Keratinocyte (primary cell): ENCODE measurements around the gene CEBPE. TPM values are rescaled to one million over a fixed set of nuclear protein-coding genes. Genes with fewer than 3 reads are reported as not detected.

Experiments used
- DNase-seq: peaks from one replicate; pipeline ENCODE4 v3.0.0-alpha.2; 2011; ENCODE audit warnings: low read depth, missing footprints, low spot score
- FAIRE-seq: peaks from 2 replicates; lab custom pipeline; 2011; peaks lifted over from hg19 to GRCh38; lab: Jason Lieb, UNC
- H2AFZ ChIP-seq: 2 replicates; pipeline ENCODE4 v1.6.0; 2012; ENCODE audit warnings: low read length, control low read depth, inconsistent platforms; ENCODE audit not compliant: control insufficient read depth
- H3K27ac ChIP-seq: 2 replicates; pipeline ENCODE4 v1.5.1; 2011; ENCODE audit warnings: low read length; ENCODE audit not compliant: control insufficient read depth, insufficient read depth
- H3K27me3 ChIP-seq: 3 replicates; pipeline ENCODE4 v1.6.0; 2011; ENCODE audit warnings: low read length; ENCODE audit not compliant: control insufficient read depth, insufficient read depth; ENCODE audit errors: extremely low read depth
- H3K36me3 ChIP-seq, 2 experiments: 2 replicates in 1 of 2; 3 replicates in 1 of 2; pipeline ENCODE4 v1.5.1; 2011; ENCODE audit warnings: low read length in 2 of 2, mild to moderate bottlenecking in 1 of 2; ENCODE audit not compliant: control insufficient read depth in 2 of 2, insufficient read depth in 2 of 2; ENCODE audit errors: extremely low read depth in 1 of 2
- H3K4me1 ChIP-seq: 3 replicates; pipeline ENCODE4 v1.5.1; 2011; ENCODE audit warnings: low read length; ENCODE audit not compliant: control insufficient read depth, insufficient read depth; ENCODE audit errors: extremely low read depth
- H3K4me2 ChIP-seq: 3 replicates; pipeline ENCODE4 v1.6.0; 2011; ENCODE audit warnings: low read depth, low read length; ENCODE audit not compliant: control insufficient read depth, insufficient read depth; ENCODE audit errors: extremely low read depth
- H3K4me3 ChIP-seq, 3 experiments: fragments of 200-600 bp in 1 of 3; sonication (generic) in 1 of 3; 2 replicates in 2 of 3; 3 replicates in 1 of 3; pipeline ENCODE4 v1.5.1; 2011 to 2016; ENCODE audit warnings: low read length in 3 of 3, mild to moderate bottlenecking in 3 of 3, control low read depth in 2 of 3, inconsistent platforms in 1 of 3, low read depth in 1 of 3, mixed read lengths in 1 of 3, mixed run types in 1 of 3, moderate library complexity in 1 of 3; ENCODE audit not compliant: control insufficient read depth in 2 of 3, insufficient read depth in 2 of 3; ENCODE audit errors: extremely low read depth in 1 of 3
- H3K79me2 ChIP-seq: 2 replicates; pipeline ENCODE4 v1.6.0; 2012; ENCODE audit warnings: low read length; ENCODE audit not compliant: control insufficient read depth, insufficient read depth
- H3K9ac ChIP-seq: 3 replicates; pipeline ENCODE4 v1.6.0; 2011; ENCODE audit warnings: low read length; ENCODE audit not compliant: control insufficient read depth, insufficient read depth; ENCODE audit errors: extremely low read depth
- H3K9me1 ChIP-seq: 3 replicates; pipeline ENCODE4 v1.6.0; 2011; ENCODE audit warnings: low read length; ENCODE audit not compliant: control insufficient read depth, insufficient read depth; ENCODE audit errors: extremely low read depth
- H3K9me3 ChIP-seq: 2 replicates; pipeline ENCODE4 v1.5.1; 2012; ENCODE audit warnings: low read depth, low read length; ENCODE audit not compliant: control insufficient read depth
- H4K20me1 ChIP-seq: 3 replicates; pipeline ENCODE4 v1.6.0; 2011; ENCODE audit warnings: low read length; ENCODE audit not compliant: control insufficient read depth, insufficient read depth; ENCODE audit errors: extremely low read depth
- CTCF ChIP-seq, 3 experiments: IDR thresholded peaks in 1 of 3; conservative IDR thresholded peaks in 1 of 3; optimal IDR thresholded peaks in 1 of 3; 2 replicates in 2 of 3; 3 replicates in 1 of 3; pipeline versions ENCODE3 to v1.5.1; 2011; ENCODE audit warnings: low read length in 3 of 3, mild to moderate bottlenecking in 3 of 3, moderate library complexity in 2 of 3, control low read depth in 1 of 3, inconsistent platforms in 1 of 3; ENCODE audit not compliant: insufficient read depth in 2 of 3; ENCODE audit errors: extremely low read depth in 1 of 3
- EZH2 ChIP-seq: IDR thresholded peaks from one replicate; pipeline ENCODE4 v1.6.1; 2012; ENCODE audit warnings: inconsistent platforms, mild to moderate bottlenecking, low read length, moderate library complexity
- dilution Hi-C: fragments of 300-500 bp; cut with MboI; formaldehyde crosslinking; loops from one replicate; pipeline ENCODE4 v1.7.0; 2020; ENCODE audit warnings: low sequenced_read_pairs; ENCODE audit not compliant: extremely low pct_ligation_motif_present
- polyA plus RNA-seq, 5 experiments: library from polyadenylated mRNA; depleted of rRNA in 3 of 5; stranded (reverse) in 3 of 5; stranded (forward) in 1 of 5; unstranded in 1 of 5; fragments of >200 nt; gene quantifications; 1 replicate in 1 of 5; 2 replicates in 3 of 5; 3 replicates in 1 of 5; pipeline versions ENCODE4 v1.2.1 to v1.2.3, GENCODE V29; 2011 to 2012; ENCODE audit warnings: missing spikeins in 2 of 5, low read depth in 1 of 5, low replicate concordance in 1 of 5

CEBPE gene
- polyA plus RNA-seq, 1 donor (not counting 4 experiments of a cell fraction or from before 2014, with no cell fraction given), result not detected

GRCh38 chr14:23086565-23086964 is 32.5 kb downstream of the CEBPE start:
- Histone ChIP-seq H3K9me3 (no peaks in the 10 kb centered on the region), H3K36me3 (peaks cover 18 to 57% of the 10 kb centered on the region in 2 experiments), H3K4me2 (no peak overlapping the region), H3K9me1 (no peaks in the 10 kb centered on the region), H3K27ac (no peak overlapping the region), H4K20me1 (no peaks in the 10 kb centered on the region), H3K27me3 (no peaks in the 10 kb centered on the region), H2AFZ (no peak overlapping the region), H3K4me3 (no peak overlapping the region), H3K9ac (no peak overlapping the region), H3K79me2 (peaks cover 31% of the 10 kb centered on the region), H3K4me1 (no peaks in the 10 kb centered on the region)
- DNase-seq (no peak), FAIRE-seq (no peak)
- TF ChIP-seq CTCF (optimal IDR thresholded peaks at IDR 0.05 in 1 of 3, IDR thresholded peaks at IDR 0.05 in 1 of 3, conservative IDR thresholded peaks at IDR 0.05 in 1 of 3; ENCODE audit: extremely low read depth in 1 of 3, insufficient read depth in 2 of 3, low read length in 3 of 3) (no peak), EZH2 (no peak)
- dilution Hi-C loops, result no loop called here

DNA sequence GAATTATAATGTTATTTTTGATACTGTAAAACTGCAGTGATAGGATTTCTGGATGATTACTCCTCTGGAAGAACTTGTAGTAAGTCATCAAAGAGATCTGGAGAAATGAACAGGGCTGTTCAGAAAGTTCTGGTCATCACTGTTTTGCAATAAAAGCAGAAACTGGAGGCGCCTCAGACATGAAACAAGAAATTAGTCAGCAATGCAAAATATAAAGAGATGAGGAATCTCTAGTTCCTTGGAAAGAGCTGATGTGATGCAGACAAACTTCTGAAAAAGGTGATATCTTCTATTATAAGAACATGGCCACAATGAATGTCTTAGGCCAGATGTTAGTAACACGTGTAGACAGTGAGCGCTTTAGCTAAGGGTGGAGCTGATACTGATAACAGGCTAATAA is 33.6 kb downstream of the CEBPE start:
- peaks cover 22 to 61% of the 10 kb centered on the region in 2 experiments for H3K36me3 ChIP-seq
- no peak overlapping the region for H3K4me2 ChIP-seq
- no peaks in the 10 kb centered on the region for H3K9me3 ChIP-seq
- no peak overlapping the region for H2AFZ ChIP-seq
- no peaks in the 10 kb centered on the region for H4K20me1 ChIP-seq
- dilution Hi-C loops, result no loop called here
- FAIRE-seq (no peak), DNase-seq (no peak)
- H3K27ac ChIP-seq, result no peak overlapping the region
- no peak overlapping the region for H3K4me3 ChIP-seq
- no peaks in the 10 kb centered on the region for H3K4me1 ChIP-seq
- TF ChIP-seq CTCF (optimal IDR thresholded peaks at IDR 0.05 in 1 of 3, IDR thresholded peaks at IDR 0.05 in 1 of 3, conservative IDR thresholded peaks at IDR 0.05 in 1 of 3; ENCODE audit: extremely low read depth in 1 of 3, insufficient read depth in 2 of 3, low read length in 3 of 3) (no peak), EZH2 (no peak)
- H3K27me3 ChIP-seq, result no peaks in the 10 kb centered on the region
- no peak overlapping the region for H3K9ac ChIP-seq
- H3K79me2 ChIP-seq, result peaks cover 24% of the 10 kb centered on the region
- no peaks in the 10 kb centered on the region for H3K9me1 ChIP-seq
